ENCODE data around the gene RCL1.

DNA sequence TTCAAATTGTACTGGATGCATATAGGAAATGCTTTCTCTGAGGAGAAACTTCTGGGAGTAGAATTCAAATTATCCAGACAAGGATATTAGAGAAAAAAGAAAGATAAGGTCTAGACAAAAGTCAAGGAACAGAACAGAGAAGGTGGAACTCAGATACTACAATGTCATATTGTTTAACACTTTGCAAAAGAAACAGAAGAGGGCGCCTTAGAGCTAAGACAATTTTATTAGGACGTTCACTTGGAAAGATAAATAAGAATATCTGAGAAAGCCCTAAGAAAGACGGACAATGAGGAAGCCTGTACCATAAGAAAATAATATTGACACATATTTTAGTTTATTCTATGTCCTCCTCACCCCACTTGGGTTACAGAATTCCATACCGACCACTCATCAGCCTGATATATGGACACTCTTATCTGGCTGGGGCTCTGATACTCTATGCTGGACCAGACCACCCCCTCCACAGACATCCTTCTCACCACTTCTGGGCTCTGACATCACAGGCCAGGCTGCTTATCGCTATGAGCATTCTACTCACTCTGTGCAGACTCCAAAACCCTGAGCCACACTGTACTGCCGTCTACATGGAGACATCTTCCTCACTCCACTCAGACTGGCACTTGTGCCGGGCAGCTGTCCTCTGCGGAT lies 42.6 kb upstream of the RCL1 start:
- TF ChIP-seq POLR2A (IDR thresholded peaks at IDR 0.05; ENCODE audit: low read length) (no peak), CEBPB (IDR thresholded peaks at IDR 0.05) (no peak)
- TF ChIP-seq, protein P1, sequence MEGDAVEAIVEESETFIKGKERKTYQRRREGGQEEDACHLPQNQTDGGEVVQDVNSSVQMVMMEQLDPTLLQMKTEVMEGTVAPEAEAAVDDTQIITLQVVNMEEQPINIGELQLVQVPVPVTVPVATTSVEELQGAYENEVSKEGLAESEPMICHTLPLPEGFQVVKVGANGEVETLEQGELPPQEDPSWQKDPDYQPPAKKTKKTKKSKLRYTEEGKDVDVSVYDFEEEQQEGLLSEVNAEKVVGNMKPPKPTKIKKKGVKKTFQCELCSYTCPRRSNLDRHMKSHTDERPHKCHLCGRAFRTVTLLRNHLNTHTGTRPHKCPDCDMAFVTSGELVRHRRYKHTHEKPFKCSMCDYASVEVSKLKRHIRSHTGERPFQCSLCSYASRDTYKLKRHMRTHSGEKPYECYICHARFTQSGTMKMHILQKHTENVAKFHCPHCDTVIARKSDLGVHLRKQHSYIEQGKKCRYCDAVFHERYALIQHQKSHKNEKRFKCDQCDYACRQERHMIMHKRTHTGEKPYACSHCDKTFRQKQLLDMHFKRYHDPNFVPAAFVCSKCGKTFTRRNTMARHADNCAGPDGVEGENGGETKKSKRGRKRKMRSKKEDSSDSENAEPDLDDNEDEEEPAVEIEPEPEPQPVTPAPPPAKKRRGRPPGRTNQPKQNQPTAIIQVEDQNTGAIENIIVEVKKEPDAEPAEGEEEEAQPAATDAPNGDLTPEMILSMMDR (IDR thresholded peaks at IDR 0.05), result peak; percentile 68
